22Rv1 (cell line): ENCODE results near the gene PPP1R27.

Experiments
- CTCF ChIP-seq: fragments of 450-650 bp; IDR thresholded peaks from 2 replicates; pipeline ENCODE4 v1.5.1; 2017; ENCODE audit warnings: mild to moderate bottlenecking
- ZFX ChIP-seq: fragments of 450-650 bp; IDR thresholded peaks from 2 replicates; pipeline ENCODE4 v1.6.1; 2017; ENCODE audit warnings: antibody characterized with exemption, borderline replicate concordance

- TF ChIP-seq ZFX (no peak), CTCF (no peak)
Measured at GRCh38 chr17:81833160-81833920, 1.5 kb downstream of the PPP1R27 start, which contains the start of gene MCRIP1.
